Hepatocyte (in vitro differentiated cells): ENCODE measurements around the gene PIGU. TPM values are rescaled to one million over a fixed set of nuclear protein-coding genes. Genes with fewer than 3 reads are reported as not detected.

Experiments used
- DNase-seq: peaks from one replicate; pipeline ENCODE4 v3.0.0-alpha.2; 2016; ENCODE audit warnings: low spot score
- H2AFZ ChIP-seq: fragments of 200-600 bp; sonication (generic); 2 replicates; pipeline ENCODE4 v1.6.0; 2016; ENCODE audit warnings: antibody characterized with exemption, mild to moderate bottlenecking
- H3K27ac ChIP-seq: fragments of 200-600 bp; sonication (generic); 2 replicates; pipeline ENCODE4 v1.5.1; 2016; ENCODE audit warnings: mild to moderate bottlenecking
- H3K27me3 ChIP-seq: fragments of 200-600 bp; sonication (generic); 2 replicates; pipeline ENCODE4 v1.6.1; 2016
- H3K36me3 ChIP-seq: fragments of 200-600 bp; sonication (generic); replicated peaks from 2 replicates; pipeline ENCODE4 v1.5.1; 2016; ENCODE audit warnings: low read depth; ENCODE audit not compliant: insufficient read depth
- H3K4me1 ChIP-seq: fragments of 200-600 bp; sonication (generic); 2 replicates; pipeline ENCODE4 v1.5.1; 2016; ENCODE audit warnings: mild to moderate bottlenecking, moderate library complexity; ENCODE audit not compliant: insufficient read depth
- H3K4me2 ChIP-seq: fragments of 200-600 bp; sonication (generic); 2 replicates; pipeline ENCODE4 v1.6.0; 2016
- H3K4me3 ChIP-seq: fragments of 200-600 bp; sonication (generic); 2 replicates; pipeline ENCODE4 v1.5.1; 2016; ENCODE audit warnings: mild to moderate bottlenecking
- H3K79me2 ChIP-seq: fragments of 200-600 bp; sonication (generic); 2 replicates; pipeline ENCODE4 v1.6.0; 2017; ENCODE audit warnings: mild to moderate bottlenecking
- H3K9me2 ChIP-seq: fragments of 200-600 bp; sonication (generic); replicated peaks from 2 replicates; pipeline ENCODE4 v1.6.0; 2017; ENCODE audit warnings: mild to moderate bottlenecking; ENCODE audit not compliant: insufficient read depth
- H3K9me3 ChIP-seq: fragments of 200-600 bp; sonication (generic); 2 replicates; pipeline ENCODE4 v1.5.1; 2016; ENCODE audit warnings: low read depth, mild to moderate bottlenecking
- H4K20me1 ChIP-seq: fragments of 200-600 bp; sonication (generic); 2 replicates; pipeline ENCODE4 v1.6.0; 2016; ENCODE audit warnings: mild to moderate bottlenecking; ENCODE audit not compliant: insufficient read depth, poor library complexity, severe bottlenecking
- CTCF ChIP-seq: fragments of 200-600 bp; sonication (generic); IDR thresholded peaks from 2 replicates; pipeline ENCODE4 v1.5.1; 2016; ENCODE audit warnings: antibody characterized with exemption, mild to moderate bottlenecking; ENCODE audit not compliant: poor library complexity
- EZH2 ChIP-seq: fragments of 200-600 bp; sonication (generic); IDR thresholded peaks from 2 replicates; pipeline ENCODE4 v1.6.1; 2016; ENCODE audit warnings: antibody characterized with exemption, mild to moderate bottlenecking, borderline replicate concordance
- EZH2phosphoT487 ChIP-seq: fragments of 200-600 bp; sonication (generic); IDR thresholded peaks from one replicate; pipeline ENCODE4 v1.6.1; 2018; ENCODE audit warnings: antibody characterized with exemption, mild to moderate bottlenecking, low read depth, moderate library complexity; ENCODE audit not compliant: unreplicated experiment, severe bottlenecking
- WGBS: methylation state at CpG from one replicate; pipeline ENCODE4 v1.1.6; 2016; ENCODE audit warnings: low lambda C conversion rate; ENCODE audit errors: missing lambda C conversion rate; 5-methylcytosine and 5-hydroxymethylcytosine counted together
- polyA plus RNA-seq: library from polyadenylated mRNA; unstranded; fragments of >200 nt; fragmentation: Nextera tagmentation; extraction: Ambion mirVana; gene quantifications from 2 replicates; pipeline ENCODE4 v1.2.1, GENCODE V29; 2016
- total RNA-seq: library from RNA; depleted of rRNA; stranded (reverse); fragments of >200 nt; gene quantifications from 2 replicates; pipeline ENCODE4 v1.2.3, GENCODE V29; 2014

The PIGU gene
- total and polyA plus RNA-seq, 2 experiments from 2014 or later = 19.3 to 31.5 TPM

DNA sequence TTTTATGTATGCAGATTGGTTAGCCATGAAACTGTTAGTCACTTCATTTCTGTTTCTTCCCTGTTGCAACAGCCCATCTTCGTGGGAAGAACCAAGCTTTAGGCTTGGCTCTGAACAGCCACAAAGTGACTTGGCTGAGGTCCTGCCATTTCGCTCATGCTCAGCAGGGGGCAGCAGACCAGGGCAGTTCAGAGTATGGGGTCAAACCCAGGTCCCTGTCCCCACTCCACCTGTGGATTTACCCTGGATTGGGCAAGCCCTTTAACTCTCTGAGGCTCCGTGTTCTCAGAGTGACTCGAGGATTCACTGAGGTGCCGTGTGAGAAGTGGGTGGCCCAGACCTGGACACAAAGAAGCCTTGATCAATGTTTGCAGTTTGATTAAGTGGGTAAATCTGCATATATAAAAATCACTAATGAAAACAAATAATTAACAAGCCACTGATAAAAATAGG is 138.2 kb downstream of the PIGU start:
- Histone ChIP-seq H3K4me3 (no peak overlapping the region), H4K20me1 (peaks cover 6% of the 10 kb centered on the region), H3K9me3 (no peaks in the 10 kb centered on the region), H3K79me2 (no peaks in the 10 kb centered on the region), H3K36me3 (no peaks in the 10 kb centered on the region), H2AFZ (no peak overlapping the region), H3K4me2 (no peak overlapping the region), H3K4me1 (no peaks in the 10 kb centered on the region), H3K9me2 (no peaks in the 10 kb centered on the region), H3K27ac (no peak overlapping the region), H3K27me3 (no peaks in the 10 kb centered on the region)
- TF ChIP-seq CTCF (peak; percentile 71), EZH2 (no peak), EZH2phosphoT487 (no peak)
- peak; percentile 62 for DNase-seq
- 55% methylated on average over 5 of the region's 5 CpGs for WGBS

DNA sequence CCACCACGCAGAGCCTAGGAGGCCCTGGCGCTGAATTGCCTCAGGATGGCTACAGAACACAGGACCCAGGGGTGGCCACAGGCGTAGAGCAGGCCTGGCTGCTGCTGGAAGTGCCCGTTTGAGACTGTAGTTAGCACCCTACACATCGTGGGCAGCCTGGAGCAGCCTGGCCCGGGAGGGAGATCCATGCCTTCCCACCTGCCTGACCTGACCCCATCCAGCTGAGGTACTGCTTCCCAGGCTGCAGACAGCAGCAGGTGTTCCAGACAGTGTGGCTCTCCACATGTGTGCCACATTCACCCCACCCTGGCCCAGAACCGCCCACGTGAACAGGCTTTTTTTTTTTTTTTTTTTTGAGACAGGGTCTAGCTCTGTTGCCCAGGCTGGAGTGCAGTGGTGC is 139.2 kb downstream of the PIGU start:
- H4K20me1 ChIP-seq = peaks cover 6% of the 10 kb centered on the region
- no peaks in the 10 kb centered on the region for H3K9me2 ChIP-seq
- no peak overlapping the region for H3K4me2 ChIP-seq
- H3K4me1 ChIP-seq = no peaks in the 10 kb centered on the region
- no peaks in the 10 kb centered on the region for H3K79me2 ChIP-seq
- H3K27ac ChIP-seq = no peak overlapping the region
- WGBS = 96% methylated on average over 8 of the region's 8 CpGs
- no peak overlapping the region for H3K4me3 ChIP-seq
- H3K9me3 ChIP-seq = no peaks in the 10 kb centered on the region
- H3K27me3 ChIP-seq = no peaks in the 10 kb centered on the region
- H3K36me3 ChIP-seq = no peaks in the 10 kb centered on the region
- no peak overlapping the region for H2AFZ ChIP-seq
- TF ChIP-seq CTCF = no peak
- TF ChIP-seq EZH2 = no peak
- no peak for TF ChIP-seq EZH2phosphoT487
- no peak for DNase-seq

- Histone ChIP-seq H4K20me1 (peaks cover 6% of the 10 kb centered on the region), H3K79me2 (no peaks in the 10 kb centered on the region), H3K27me3 (no peaks in the 10 kb centered on the region), H3K4me2 (no peak overlapping the region), H3K9me3 (no peaks in the 10 kb centered on the region), H3K36me3 (no peaks in the 10 kb centered on the region), H3K4me1 (no peaks in the 10 kb centered on the region), H3K9me2 (no peaks in the 10 kb centered on the region), H2AFZ (no peak overlapping the region), H3K27ac (no peak overlapping the region), H3K4me3 (no peak overlapping the region)
- no peak for TF ChIP-seq EZH2
- TF ChIP-seq EZH2phosphoT487 = no peak
- TF ChIP-seq CTCF = no peak
- WGBS = 84% methylated on average over 10 of the region's 10 CpGs
- DNase-seq = no peak
Observed at GRCh38 chr20:34536798-34537394, 140.0 kb downstream of the PIGU start.

GRCh38 chr20:34535857-34536256 is 141.0 kb downstream of the PIGU start:
- Histone ChIP-seq H3K4me2 (no peak overlapping the region), H3K27me3 (no peaks in the 10 kb centered on the region), H4K20me1 (peaks cover 10% of the 10 kb centered on the region), H3K9me2 (no peaks in the 10 kb centered on the region), H3K9me3 (no peaks in the 10 kb centered on the region), H3K79me2 (peaks cover 6% of the 10 kb centered on the region), H3K36me3 (no peaks in the 10 kb centered on the region), H3K4me3 (no peak overlapping the region), H2AFZ (no peak overlapping the region), H3K4me1 (no peaks in the 10 kb centered on the region), H3K27ac (no peak overlapping the region)
- 100% methylated on average over 2 of the region's 2 CpGs for WGBS
- no peak for TF ChIP-seq EZH2
- no peak for TF ChIP-seq CTCF
- no peak for TF ChIP-seq EZH2phosphoT487
- DNase-seq = no peak
